Epidermal melanocyte (primary cell): ENCODE results near the gene LCMT1.
"Not testable (repeated sequence)": the region's sequence is repeated elsewhere in the genome, so short reads cannot be mapped to it uniquely, and the experiment has no call there.

Experiments used
- DNase-seq: peaks from one replicate; pipeline ENCODE4 v3.0.0; 2011; ENCODE audit warnings: low spot score; ENCODE audit not compliant: insufficient read length

LCMT1 gene

GRCh38 chr16:25094596-25094995, 16.9 kb upstream of the LCMT1 start:
- DNase-seq, result no peak

DNA sequence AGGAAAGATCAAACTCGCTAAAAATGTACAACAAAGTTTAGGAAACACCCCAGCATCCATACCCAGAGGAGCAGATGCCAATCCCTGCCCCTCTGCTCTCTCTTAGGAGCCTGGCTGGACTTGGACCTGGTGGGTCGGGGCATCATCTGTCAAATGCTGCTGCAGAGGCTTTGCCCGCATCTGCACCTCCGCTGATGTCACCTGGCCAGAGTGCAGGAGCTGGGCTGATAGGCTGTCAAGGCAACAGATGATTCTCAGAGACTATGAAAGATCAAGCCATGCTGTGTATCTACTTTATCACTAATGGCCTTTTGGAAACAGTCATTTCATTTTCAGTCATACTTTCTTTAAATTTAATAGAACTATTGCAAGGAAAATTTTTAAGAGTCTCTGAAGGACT, 15.9 kb upstream of the LCMT1 start:
- DNase-seq, result no peak

- DNase-seq, result no peak
These were observed 14.1 kb upstream of the LCMT1 start for GRCh38 chr16:25097276-25097975.

- DNase-seq, result no peak
These were observed 11.0 kb upstream of the LCMT1 start for GRCh38 chr16:25100511-25100910.

DNA sequence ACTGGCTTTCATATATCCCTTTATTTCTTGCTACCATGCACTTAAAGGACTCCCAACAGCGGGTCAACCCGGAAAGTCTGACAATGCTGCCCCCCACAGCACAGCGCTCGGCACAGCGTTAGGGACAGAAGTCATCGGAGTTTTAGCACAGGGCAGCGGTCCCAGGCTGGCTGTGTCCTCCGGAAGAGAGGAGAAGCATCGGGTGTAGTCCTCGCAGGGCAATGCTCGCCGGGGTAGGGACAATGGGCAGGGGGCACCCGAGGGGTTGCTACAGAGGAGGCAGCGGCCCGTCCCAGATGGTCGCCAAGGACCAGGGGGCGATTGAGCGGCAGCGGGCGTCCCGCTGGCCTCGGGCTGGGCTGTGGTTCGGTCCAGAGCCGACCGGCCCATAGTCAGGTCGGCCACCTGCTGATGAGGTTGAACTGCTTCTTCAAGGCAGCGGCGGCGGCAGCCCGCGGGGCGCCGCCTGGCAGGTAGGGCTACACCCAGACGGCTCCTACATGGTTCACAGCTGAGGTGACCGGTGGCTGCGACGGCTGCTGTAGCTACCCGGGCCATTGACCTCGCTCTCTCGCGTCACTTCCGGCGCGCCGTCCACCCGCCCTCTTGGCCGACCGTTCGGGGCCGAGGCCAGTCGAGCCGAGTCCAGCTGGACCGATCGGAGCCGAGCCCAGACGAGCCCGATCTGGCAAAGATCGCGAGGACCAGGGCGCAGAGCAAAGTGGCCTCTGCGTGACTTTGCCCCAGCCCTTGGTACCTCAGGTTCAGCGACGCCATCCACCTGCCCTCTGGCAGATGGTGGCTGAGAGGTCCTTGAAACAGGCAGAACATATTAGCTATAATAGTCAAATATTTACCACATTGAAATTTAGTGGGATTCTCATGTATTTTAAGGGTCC, 4.7 kb upstream of the LCMT1 start:
- DNase-seq, result peak; percentile 95

DNA sequence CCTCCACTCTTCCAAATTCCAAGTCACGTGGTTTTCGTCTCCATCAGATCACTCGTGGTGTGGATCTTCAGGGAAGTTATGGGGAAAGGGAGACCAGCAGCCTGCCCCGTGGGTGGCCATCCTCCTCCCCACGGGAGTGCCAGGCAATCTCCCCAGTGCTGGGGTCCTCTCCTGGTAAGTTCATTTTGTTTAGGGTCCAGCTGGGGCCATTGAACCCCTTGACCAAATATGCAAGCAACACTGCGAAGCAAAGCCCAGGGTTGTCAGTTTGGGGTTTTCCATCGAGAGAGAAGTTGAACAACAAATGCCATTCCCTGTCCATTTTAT, 4.1 kb upstream of the LCMT1 start:
- DNase-seq, result no peak

DNA sequence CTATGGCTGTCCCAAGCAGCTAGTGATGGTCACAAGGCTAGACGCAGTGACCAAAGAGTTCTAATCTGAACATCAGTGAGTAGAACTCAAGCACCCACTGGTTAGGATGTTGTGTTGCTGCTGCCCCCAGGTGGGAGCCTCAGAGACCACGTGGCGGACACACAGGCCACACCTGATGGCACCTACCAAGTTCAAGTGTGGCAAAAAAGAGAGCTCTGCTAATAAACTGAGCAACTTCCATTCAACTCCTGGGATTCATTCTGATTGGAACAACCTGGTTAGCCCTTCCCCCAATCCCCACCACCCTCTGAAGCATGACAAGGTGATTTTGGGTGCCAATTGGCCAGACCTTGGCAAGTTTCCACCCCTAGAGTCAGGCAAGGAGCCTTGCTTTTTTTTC, 3.5 kb upstream of the LCMT1 start:
- DNase-seq, result no peak

- DNase-seq, result peak; percentile 18
These were observed 1.9 kb upstream of the LCMT1 start for GRCh38 chr16:25109643-25110042.

- no peak for DNase-seq
These were observed 1.1 kb upstream of the LCMT1 start for GRCh38 chr16:25110387-25110947.

GRCh38 chr16:25114121-25114520, 2.6 kb downstream of the LCMT1 start:
- no peak for DNase-seq

GRCh38 chr16:25118851-25119578, 7.5 kb downstream of the LCMT1 start:
- no peak for DNase-seq

DNA sequence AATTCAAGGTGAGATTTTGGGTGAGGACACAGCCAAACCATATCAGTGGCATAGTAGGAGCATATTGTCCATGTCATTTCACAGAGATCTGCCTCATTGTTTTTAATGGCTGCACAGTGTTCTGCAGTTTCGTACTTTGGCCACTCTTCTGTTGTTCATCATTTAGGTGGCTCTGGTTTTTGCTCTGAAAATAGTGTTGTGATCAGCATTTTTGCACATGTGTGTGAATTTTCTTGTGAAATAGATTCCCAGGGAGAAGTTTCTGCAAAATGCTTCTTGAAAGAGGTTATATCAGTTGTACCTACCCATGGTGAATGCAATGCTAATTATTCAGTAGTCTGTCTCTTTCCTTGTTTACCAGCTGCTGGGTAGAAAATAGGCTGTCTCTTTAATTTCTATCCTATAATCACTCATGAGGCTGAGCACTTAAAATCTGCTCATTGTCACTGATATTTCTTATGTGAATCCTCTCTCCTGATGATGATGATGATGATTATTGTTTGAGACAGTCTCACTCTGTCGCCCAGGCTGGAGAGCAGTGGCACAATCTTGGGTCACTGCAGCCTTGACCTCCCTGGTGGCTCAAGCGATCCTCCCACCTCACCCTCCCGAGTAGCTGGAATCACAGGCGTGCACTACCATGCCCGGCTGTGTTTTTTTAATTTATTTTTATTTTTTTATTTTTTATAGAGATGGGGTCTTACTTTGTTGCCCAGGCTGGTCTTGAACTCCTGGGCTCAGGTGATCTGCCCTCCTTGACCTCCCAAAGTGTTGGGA, 10.5 kb downstream of the LCMT1 start:
- no peak for DNase-seq

GRCh38 chr16:25124503-25124902, 13.0 kb downstream of the LCMT1 start:
- DNase-seq, result no peak

DNA sequence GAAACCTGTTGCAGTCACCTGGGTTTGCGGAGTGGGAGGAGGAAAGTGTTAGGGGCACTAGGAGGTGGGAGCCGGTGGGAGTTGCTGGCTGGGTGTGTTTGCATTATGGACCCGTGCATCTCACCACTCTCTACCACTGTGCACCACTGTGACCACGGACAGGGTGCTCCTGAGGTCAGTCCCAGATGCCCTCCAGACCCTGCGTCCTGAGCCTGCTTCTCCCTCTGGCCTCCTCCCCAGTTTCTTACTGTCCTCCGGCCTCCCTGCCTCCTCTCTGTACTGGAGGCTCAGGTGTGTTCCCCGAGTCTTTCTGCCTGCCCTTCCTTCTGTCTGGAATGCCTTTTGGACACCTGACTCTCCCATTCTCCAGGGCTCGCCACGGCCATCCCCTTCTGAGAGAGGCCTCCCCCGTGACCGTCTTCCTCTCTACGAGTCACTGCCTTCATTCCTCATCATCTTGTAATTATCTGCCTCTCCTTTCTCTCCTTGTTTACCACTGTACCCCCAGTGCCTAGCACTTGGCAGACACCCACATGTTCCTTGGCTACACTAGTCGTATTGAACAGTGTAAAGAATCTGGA, 14.6 kb downstream of the LCMT1 start:
- not testable (repeated sequence) for DNase-seq

GRCh38 chr16:25126820-25127232, 15.3 kb downstream of the LCMT1 start:
- DNase-seq, result peak; percentile 25

DNA sequence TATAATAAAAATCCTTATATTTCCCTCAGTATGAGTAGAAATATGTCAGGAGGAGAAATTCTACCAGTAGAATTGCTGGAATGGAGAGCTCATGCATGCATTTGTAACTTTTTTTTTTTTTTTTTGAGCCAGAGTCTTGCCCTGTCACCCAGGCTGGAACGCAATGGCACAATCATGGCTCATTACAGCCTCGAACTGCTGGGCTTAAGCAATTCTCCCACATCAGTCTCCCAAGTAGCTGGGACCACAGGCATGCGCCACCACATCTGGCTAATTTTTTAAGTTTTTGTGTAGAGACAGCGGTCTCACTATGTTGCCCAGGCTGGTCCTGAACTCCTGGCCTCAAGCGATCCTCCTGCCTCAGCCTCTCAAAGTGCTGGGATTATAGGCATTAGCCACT, 21.2 kb downstream of the LCMT1 start:
- DNase-seq, result not testable (repeated sequence)

GRCh38 chr16:25134166-25134700, 22.7 kb downstream of the LCMT1 start:
- DNase-seq, result no peak

GRCh38 chr16:25135254-25135878, 23.8 kb downstream of the LCMT1 start:
- DNase-seq, result no peak

DNA sequence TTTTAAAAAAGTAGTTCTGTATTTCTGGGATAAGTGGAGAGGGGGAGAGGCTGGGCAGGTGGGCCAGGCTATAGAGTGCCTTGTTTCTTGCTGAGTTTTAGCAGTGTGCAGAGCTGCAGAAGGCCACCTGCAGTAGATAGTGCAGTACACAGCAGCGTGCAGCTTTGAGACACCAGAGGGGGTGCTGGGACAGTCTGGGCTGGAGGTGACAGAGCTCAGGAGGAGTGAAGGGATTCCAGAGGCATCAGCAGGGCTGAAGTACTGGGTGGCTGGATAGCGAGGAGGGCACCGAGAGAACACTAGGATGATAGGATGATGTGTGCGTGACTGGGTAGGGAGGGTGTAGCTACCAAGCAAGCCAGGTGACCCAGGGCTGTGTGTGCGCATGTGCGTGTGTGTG, 26.6 kb downstream of the LCMT1 start:
- no peak for DNase-seq

- no peak for DNase-seq
These were observed 28.9 kb downstream of the LCMT1 start for GRCh38 chr16:25140459-25140858.
